Type B pancreatic cell (in vitro differentiated cells): ENCODE results near the gene KCNIP2. TPM values are rescaled to one million over a fixed set of nuclear protein-coding genes. Genes with fewer than 3 reads are reported as not detected.

Experiments
- DNase-seq: peaks from one replicate; pipeline ENCODE4 v3.0.0; 2021; ENCODE audit warnings: mixed read lengths; ENCODE audit not compliant: unreplicated experiment; ENCODE audit errors: extremely low spot score
- H3K27ac Mint-ChIP-seq: 2 replicates; pipeline ENCODE4 v1.8.0; 2021; ENCODE audit warnings: mild to moderate bottlenecking, mixed read lengths
- H3K27me3 Mint-ChIP-seq: 2 replicates; pipeline ENCODE4 v1.8.0; 2021; ENCODE audit warnings: mixed read lengths
- H3K36me3 Mint-ChIP-seq: 2 replicates; pipeline ENCODE4 v1.8.0; 2021; ENCODE audit warnings: mixed read lengths
- H3K4me1 Mint-ChIP-seq: one replicate; pipeline ENCODE4 v1.8.0; 2021; ENCODE audit warnings: mixed read lengths; ENCODE audit not compliant: unreplicated experiment
- H3K4me3 Mint-ChIP-seq: 2 replicates; pipeline ENCODE4 v1.8.0; 2021; ENCODE audit warnings: mild to moderate bottlenecking, mixed read lengths
- H3K9me3 Mint-ChIP-seq: 2 replicates; pipeline ENCODE4 v1.8.0; 2021; ENCODE audit warnings: mixed read lengths
- total RNA-seq: library from RNA; stranded (reverse); gene quantifications from 2 replicates; pipeline ENCODE4 v1.2.1, GENCODE V29; 2021; ENCODE audit warnings: low replicate concordance
- TF ChIP-seq, protein P1 (sequence below): fragments of 200-600 bp; sonication (generic); conservative IDR thresholded peaks from 2 replicates; pipeline ENCODE4 v1.5.0; 2021; ENCODE audit warnings: antibody characterized with exemption, mild to moderate bottlenecking

KCNIP2 gene
- total RNA-seq, 1 donor from 2014 or later, result 4.9 TPM

DNA sequence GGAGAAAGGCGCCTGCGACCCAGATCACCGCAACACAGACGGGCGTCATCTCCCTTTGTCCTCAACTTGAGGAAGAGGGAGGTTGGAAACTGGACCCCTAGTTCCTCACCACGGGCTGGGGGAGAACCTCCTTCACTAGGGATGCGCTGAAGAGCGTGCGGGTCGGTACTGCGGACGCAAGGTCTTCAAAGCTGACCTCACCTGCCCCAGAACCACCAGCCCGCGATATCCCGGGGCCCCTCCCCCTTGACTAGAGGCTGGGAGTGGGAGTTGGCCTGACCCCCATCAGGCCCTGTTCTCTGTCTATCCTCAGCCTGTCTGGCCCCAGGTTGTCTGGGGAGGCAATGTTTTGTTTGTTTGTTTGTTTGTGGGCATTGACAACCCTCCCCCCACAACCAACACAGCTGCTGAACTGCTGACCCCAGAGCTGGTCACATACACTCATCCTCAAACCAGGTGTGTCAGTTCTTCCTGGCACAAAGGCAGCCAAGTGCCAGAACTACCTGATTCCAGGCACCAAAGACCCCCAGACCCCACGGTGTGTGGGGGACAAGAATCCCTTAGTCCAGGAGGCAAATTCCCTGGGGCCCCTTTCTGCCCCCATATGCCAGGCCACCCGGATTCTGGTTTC, 63.3 kb downstream of the KCNIP2 start:
- no peak overlapping the region for H3K27ac Mint-ChIP-seq
- peaks cover 46% of the 10 kb centered on the region for H3K4me1 Mint-ChIP-seq
- DNase-seq, result no peak
- H3K36me3 Mint-ChIP-seq, result peaks cover 18% of the 10 kb centered on the region
- no peaks in the 10 kb centered on the region for H3K9me3 Mint-ChIP-seq
- H3K4me3 Mint-ChIP-seq, result peak overlapping the region; percentile 77
- H3K27me3 Mint-ChIP-seq, result peaks cover 42% of the 10 kb centered on the region
- TF ChIP-seq, protein P1, sequence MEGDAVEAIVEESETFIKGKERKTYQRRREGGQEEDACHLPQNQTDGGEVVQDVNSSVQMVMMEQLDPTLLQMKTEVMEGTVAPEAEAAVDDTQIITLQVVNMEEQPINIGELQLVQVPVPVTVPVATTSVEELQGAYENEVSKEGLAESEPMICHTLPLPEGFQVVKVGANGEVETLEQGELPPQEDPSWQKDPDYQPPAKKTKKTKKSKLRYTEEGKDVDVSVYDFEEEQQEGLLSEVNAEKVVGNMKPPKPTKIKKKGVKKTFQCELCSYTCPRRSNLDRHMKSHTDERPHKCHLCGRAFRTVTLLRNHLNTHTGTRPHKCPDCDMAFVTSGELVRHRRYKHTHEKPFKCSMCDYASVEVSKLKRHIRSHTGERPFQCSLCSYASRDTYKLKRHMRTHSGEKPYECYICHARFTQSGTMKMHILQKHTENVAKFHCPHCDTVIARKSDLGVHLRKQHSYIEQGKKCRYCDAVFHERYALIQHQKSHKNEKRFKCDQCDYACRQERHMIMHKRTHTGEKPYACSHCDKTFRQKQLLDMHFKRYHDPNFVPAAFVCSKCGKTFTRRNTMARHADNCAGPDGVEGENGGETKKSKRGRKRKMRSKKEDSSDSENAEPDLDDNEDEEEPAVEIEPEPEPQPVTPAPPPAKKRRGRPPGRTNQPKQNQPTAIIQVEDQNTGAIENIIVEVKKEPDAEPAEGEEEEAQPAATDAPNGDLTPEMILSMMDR, result peak; percentile 15

DNA sequence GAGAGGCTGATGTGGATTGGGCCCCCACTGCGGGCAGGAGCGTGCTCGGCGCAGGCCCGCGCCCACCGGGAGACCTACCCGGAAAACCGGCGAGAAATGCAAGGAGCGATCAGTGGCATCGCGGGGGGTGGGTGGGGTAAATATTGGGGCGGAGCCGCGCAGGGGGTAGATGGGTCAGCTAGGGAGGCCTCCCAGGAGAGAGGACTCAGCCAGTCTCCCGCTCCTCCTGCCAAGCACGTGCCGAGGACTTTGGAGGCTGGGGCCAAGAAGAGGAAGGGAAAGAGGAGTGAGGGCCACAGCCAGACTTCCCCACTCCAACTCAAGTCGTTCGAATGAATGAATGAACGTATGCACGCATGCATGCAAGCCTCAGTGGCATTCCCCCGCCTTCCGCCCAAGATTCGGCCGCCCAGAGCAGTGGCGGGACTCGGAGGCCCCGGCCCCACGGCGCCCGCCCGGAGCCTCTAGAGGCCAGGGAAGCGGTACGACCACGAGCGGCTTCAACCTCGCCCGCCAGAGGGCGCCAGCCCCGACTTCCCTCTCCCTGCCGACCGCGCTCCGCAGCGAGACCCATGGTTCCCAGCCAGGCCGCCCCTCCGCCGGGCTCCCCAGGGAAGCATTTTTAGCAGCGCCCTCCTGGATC, 63.9 kb downstream of the KCNIP2 start:
- H3K4me1 Mint-ChIP-seq, result peaks cover 43% of the 10 kb centered on the region
- peak overlapping the region; percentile 89 for H3K4me3 Mint-ChIP-seq
- peaks cover 18% of the 10 kb centered on the region for H3K36me3 Mint-ChIP-seq
- H3K27ac Mint-ChIP-seq, result no peak overlapping the region
- peak; percentile 90 for DNase-seq
- H3K9me3 Mint-ChIP-seq, result no peaks in the 10 kb centered on the region
- TF ChIP-seq, protein P1, result peak; percentile 95
- peaks cover 48% of the 10 kb centered on the region for H3K27me3 Mint-ChIP-seq

DNA sequence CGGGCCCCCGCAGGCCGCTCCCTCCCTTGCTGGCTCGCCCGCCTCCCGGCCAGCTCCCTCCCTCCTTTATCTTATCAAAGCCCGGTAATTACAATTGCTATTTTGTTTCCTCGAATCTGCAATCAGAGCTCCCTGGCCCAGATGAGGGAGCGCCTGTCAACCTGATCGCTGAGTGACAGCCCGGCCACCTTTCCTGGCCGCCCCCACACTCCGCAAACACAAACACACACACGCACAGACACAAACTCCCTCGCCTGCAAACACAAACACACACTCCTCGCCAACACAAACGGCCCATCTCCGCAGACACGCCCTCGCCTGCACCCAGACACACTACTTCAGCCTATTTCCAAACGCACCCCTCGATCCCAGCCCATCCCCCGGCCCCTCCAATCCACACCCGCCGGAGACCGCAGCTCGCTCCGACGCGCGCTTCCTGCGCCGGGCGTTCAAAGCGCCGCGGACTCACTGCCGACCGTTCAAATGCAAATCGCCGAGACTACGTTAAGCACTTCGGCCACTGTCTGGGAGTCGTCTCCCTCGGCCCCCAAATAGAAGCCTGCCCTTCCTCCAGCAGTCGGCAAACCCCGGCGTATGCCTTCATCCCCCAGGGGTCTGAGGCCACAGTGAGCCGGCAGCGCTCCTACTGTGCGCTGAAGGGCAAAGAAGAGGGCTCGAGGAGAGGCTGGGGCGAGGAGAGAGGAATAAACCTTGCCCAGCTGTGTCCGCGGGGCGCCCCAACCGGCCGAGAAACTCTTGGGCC, 64.6 kb downstream of the KCNIP2 start:
- H3K36me3 Mint-ChIP-seq, result peaks cover 15% of the 10 kb centered on the region
- peak overlapping the region; percentile 71 for H3K27ac Mint-ChIP-seq
- TF ChIP-seq, protein P1, result no peak
- H3K9me3 Mint-ChIP-seq, result no peaks in the 10 kb centered on the region
- peak overlapping the region; percentile 89 for H3K4me3 Mint-ChIP-seq
- peaks cover 55% of the 10 kb centered on the region for H3K27me3 Mint-ChIP-seq
- DNase-seq, result no peak
- peaks cover 40% of the 10 kb centered on the region for H3K4me1 Mint-ChIP-seq

DNA sequence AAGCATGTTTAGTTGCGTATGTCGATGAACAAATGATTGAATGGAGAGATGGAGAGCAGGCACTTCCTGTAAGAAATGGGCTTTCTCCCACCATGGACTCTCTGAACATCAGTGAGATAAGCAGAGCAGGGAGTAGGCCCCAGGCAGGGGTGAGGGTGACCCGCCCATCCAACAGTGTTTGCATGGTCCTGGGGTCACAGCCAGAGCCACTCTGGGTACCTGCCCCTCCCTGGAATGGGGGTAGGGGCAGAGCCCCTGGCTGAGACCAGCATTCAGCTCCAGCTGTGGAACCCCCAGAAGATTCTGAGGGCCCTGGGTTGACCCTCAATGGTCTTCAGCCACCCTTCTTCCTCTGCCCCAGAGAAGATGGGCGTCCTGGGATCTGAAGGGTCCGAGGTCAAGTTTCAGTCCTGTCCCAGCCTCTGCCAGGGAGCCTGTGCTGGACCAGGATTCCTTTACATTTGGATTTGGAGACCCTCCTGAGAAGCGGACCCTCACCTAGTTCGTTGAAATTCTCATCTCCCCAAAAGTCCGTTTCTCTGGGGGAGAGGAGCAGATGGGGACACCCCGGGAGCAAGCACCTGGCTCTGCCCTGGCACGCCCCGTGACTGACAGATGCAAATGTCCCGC, 65.3 kb downstream of the KCNIP2 start:
- no peak for DNase-seq
- peaks cover 62% of the 10 kb centered on the region for H3K27me3 Mint-ChIP-seq
- H3K9me3 Mint-ChIP-seq, result no peaks in the 10 kb centered on the region
- H3K36me3 Mint-ChIP-seq, result peaks cover 12% of the 10 kb centered on the region
- TF ChIP-seq, protein P1, result no peak
- H3K4me1 Mint-ChIP-seq, result peaks cover 40% of the 10 kb centered on the region
- H3K27ac Mint-ChIP-seq, result no peak overlapping the region
- peak overlapping the region; percentile 89 for H3K4me3 Mint-ChIP-seq

DNA sequence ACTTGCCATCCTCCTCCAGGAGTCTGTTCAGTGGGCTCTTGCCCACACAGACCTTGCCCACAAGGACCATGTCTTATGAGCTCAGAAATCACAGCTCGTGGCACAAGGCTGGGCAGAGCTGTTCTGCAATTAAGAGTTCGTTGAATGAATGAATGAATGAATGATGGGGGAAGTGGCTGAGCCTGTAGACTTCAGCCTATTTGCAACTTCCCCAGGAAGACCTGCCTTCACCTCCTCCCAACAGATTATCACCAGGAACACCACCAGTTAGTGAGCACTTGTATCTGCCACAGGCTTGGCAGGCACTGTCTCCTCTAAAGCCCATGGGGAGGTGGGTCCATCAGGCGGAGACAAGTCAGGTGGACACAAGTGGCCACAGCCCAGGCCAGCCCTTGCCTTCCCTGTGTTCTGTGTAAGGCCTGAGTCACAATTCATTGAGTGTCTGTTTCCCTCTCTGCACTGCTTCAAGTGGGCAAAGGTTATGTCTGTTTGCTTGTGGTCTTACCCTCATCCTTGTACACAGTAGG, 65.9 kb downstream of the KCNIP2 start:
- Mint-ChIP-seq H3K27ac (no peak overlapping the region), H3K9me3 (no peaks in the 10 kb centered on the region), H3K36me3 (peaks cover 10% of the 10 kb centered on the region), H3K4me1 (peaks cover 37% of the 10 kb centered on the region), H3K4me3 (peak overlapping the region; percentile 73), H3K27me3 (peaks cover 65% of the 10 kb centered on the region)
- TF ChIP-seq, protein P1, result no peak
- DNase-seq, result no peak
